Measurements from ENCODE around the gene HERPUD1.

GRCh38 chr16:56965149-56966092 is 33.5 kb downstream of the HERPUD1 start:
- TF ChIP-seq POLR2A (IDR thresholded peaks at IDR 0.05; ENCODE audit: low read length) (no peak), GATA1 (IDR thresholded peaks at IDR 0.05; ENCODE audit: low read depth, low read length) (no peak)
